GM18505 (cell line): ENCODE measurements around the gene LRP1.

Source experiments
- ATAC-seq: cut with Tn5 transposase; IDR thresholded peaks from one replicate; pipeline ENCODE4 v1.9.1; 2021; ENCODE audit not compliant: unreplicated experiment
- POLR2A ChIP-seq: IDR thresholded peaks from 4 replicates; pipeline ENCODE4 v1.6.1; 2011; ENCODE audit warnings: borderline replicate concordance; ENCODE audit not compliant: insufficient read depth, insufficient read length; ENCODE audit errors: extremely low read depth

LRP1 gene

GRCh38 chr12:57223191-57224165 lies 95.2 kb downstream of the LRP1 start:
- no peak for ATAC-seq
- TF ChIP-seq POLR2A, result no peak

- no peak for TF ChIP-seq POLR2A
- ATAC-seq, result no peak
Observed at GRCh38 chr12:57224278-57224972, 96.1 kb downstream of the LRP1 start.

GRCh38 chr12:57224973-57225679 lies 96.8 kb downstream of the LRP1 start:
- no peak for TF ChIP-seq POLR2A
- no peak for ATAC-seq

- TF ChIP-seq POLR2A, result no peak
- ATAC-seq, result no peak
Observed at GRCh38 chr12:57225680-57226210, 97.5 kb downstream of the LRP1 start.

- TF ChIP-seq POLR2A, result no peak
- no peak for ATAC-seq
Observed at GRCh38 chr12:57226588-57227314, 98.5 kb downstream of the LRP1 start.

- ATAC-seq, result no peak
- no peak for TF ChIP-seq POLR2A
Observed at GRCh38 chr12:57227315-57228115, 99.2 kb downstream of the LRP1 start.

- no peak for TF ChIP-seq POLR2A
- ATAC-seq, result no peak
Observed at GRCh38 chr12:57229046-57229633, 100.9 kb downstream of the LRP1 start.

GRCh38 chr12:57229634-57230380 lies 101.5 kb downstream of the LRP1 start, which contains the start of gene SHMT2:
Gene SHMT2 (plus strand): TSS chr12:57229711. CDS start chr12:57229779, 68 bp downstream.
- peak; percentile 54 for ATAC-seq
- TF ChIP-seq POLR2A, result peak; percentile 88

- TF ChIP-seq POLR2A, result no peak
- ATAC-seq, result no peak
Observed at GRCh38 chr12:57230381-57231155, 102.3 kb downstream of the LRP1 start.

- ATAC-seq, result no peak
- TF ChIP-seq POLR2A, result no peak
Observed at GRCh38 chr12:57231276-57232021, 103.2 kb downstream of the LRP1 start.
